ENCODE results near the gene FLNB.

- TF ChIP-seq, protein P1, sequence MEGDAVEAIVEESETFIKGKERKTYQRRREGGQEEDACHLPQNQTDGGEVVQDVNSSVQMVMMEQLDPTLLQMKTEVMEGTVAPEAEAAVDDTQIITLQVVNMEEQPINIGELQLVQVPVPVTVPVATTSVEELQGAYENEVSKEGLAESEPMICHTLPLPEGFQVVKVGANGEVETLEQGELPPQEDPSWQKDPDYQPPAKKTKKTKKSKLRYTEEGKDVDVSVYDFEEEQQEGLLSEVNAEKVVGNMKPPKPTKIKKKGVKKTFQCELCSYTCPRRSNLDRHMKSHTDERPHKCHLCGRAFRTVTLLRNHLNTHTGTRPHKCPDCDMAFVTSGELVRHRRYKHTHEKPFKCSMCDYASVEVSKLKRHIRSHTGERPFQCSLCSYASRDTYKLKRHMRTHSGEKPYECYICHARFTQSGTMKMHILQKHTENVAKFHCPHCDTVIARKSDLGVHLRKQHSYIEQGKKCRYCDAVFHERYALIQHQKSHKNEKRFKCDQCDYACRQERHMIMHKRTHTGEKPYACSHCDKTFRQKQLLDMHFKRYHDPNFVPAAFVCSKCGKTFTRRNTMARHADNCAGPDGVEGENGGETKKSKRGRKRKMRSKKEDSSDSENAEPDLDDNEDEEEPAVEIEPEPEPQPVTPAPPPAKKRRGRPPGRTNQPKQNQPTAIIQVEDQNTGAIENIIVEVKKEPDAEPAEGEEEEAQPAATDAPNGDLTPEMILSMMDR (IDR thresholded peaks at IDR 0.05) = no peak
- no peak for TF ChIP-seq POLR2A (IDR thresholded peaks at IDR 0.05)
Observed at GRCh38 chr3:58092521-58092920, 84.3 kb downstream of the FLNB start.

All from thyroid gland (tissue), 4 donors.